Neuronal stem cell (in vitro differentiated cells): ENCODE data around the gene COL12A1.
"Not testable (repeated sequence)": the region's sequence is repeated elsewhere in the genome, so short reads cannot be mapped to it uniquely, and the experiment has no call there.

Experiments used
- DNase-seq: peaks from one replicate; pipeline ENCODE4 v3.0.0-alpha.2; 2013; ENCODE audit warnings: low spot score
- H2AFZ ChIP-seq: one replicate; pipeline ENCODE4 v1.6.1; 2013; ENCODE audit warnings: mild to moderate bottlenecking, low read length, inconsistent platforms
- H2AK5ac ChIP-seq: 2 replicates; pipeline ENCODE4 v1.6.1; 2013; ENCODE audit warnings: low read depth, mild to moderate bottlenecking, inconsistent platforms, low read length, moderate library complexity, mixed read lengths
- H2BK120ac ChIP-seq: 2 replicates; pipeline ENCODE4 v1.6.1; 2013; ENCODE audit warnings: low read depth, mild to moderate bottlenecking, inconsistent platforms, low read length, moderate library complexity, mixed read lengths
- H2BK12ac ChIP-seq: one replicate; pipeline ENCODE4 v1.6.1; 2013; ENCODE audit warnings: low read length, inconsistent platforms
- H2BK15ac ChIP-seq: 2 replicates; pipeline ENCODE4 v1.6.1; 2013; ENCODE audit warnings: mild to moderate bottlenecking, low read length, inconsistent platforms, mixed read lengths
- H2BK5ac ChIP-seq: one replicate; pipeline ENCODE4 v1.6.1; 2013; ENCODE audit warnings: inconsistent platforms, mild to moderate bottlenecking, low read length, moderate library complexity
- H3K14ac ChIP-seq: one replicate; pipeline ENCODE4 v1.6.1; 2013; ENCODE audit warnings: low read length, inconsistent platforms
- H3K18ac ChIP-seq: 2 replicates; pipeline ENCODE4 v1.6.1; 2013; ENCODE audit warnings: low read length, inconsistent platforms
- H3K23ac ChIP-seq: 2 replicates; pipeline ENCODE4 v1.6.1; 2013; ENCODE audit warnings: low read depth, mild to moderate bottlenecking, mixed read lengths, low read length, inconsistent platforms; ENCODE audit not compliant: poor library complexity
- H3K27ac ChIP-seq: replicated peaks from 3 replicates; pipeline ENCODE4 v1.5.1; 2013; ENCODE audit warnings: low read length, inconsistent platforms
- H3K27me3 ChIP-seq, 3 experiments: 2 replicates each; pipeline ENCODE4 v1.6.1; 2013; ENCODE audit warnings: low read length in 3 of 3, mild to moderate bottlenecking in 2 of 3, inconsistent platforms in 1 of 3, low read depth in 1 of 3, mixed read lengths in 1 of 3, moderate library complexity in 1 of 3; ENCODE audit not compliant: control insufficient read depth in 3 of 3, insufficient read depth in 3 of 3
- H3K36me3 ChIP-seq, 2 donors: replicated peaks in 1 of 2; 2 replicates each; pipeline ENCODE4 v1.6.1; 2013; ENCODE audit warnings: low read length in 2 of 2; ENCODE audit not compliant: control insufficient read depth in 2 of 2, insufficient read depth in 2 of 2
- H3K4ac ChIP-seq: 2 replicates; pipeline ENCODE4 v1.6.1; 2013; ENCODE audit warnings: inconsistent platforms, mild to moderate bottlenecking, low read length, moderate library complexity
- H3K4me1 ChIP-seq, 2 donors: 1 replicate in 1 of 2; 2 replicates in 1 of 2; pipeline ENCODE4 v1.6.1; 2013; ENCODE audit warnings: low read length in 2 of 2, low read depth in 1 of 2; ENCODE audit not compliant: control insufficient read depth in 2 of 2, insufficient read depth in 1 of 2
- H3K4me2 ChIP-seq: one replicate; pipeline ENCODE4 v1.6.1; 2013; ENCODE audit warnings: mild to moderate bottlenecking, low read length, inconsistent platforms; ENCODE audit not compliant: insufficient read depth, poor library complexity, severe bottlenecking
- H3K4me3 ChIP-seq, 2 donors: 2 replicates each; pipeline ENCODE4 v1.5.1; 2013; ENCODE audit warnings: low read length in 2 of 2, mild to moderate bottlenecking in 2 of 2, inconsistent platforms in 1 of 2, moderate library complexity in 1 of 2
- H3K79me1 ChIP-seq: one replicate; pipeline ENCODE4 v1.6.1; 2013; ENCODE audit warnings: low read depth, mild to moderate bottlenecking, inconsistent platforms, low read length, moderate library complexity
- H3K9ac ChIP-seq: one replicate; pipeline ENCODE4 v1.6.1; 2013; ENCODE audit warnings: mild to moderate bottlenecking, low read depth, low read length, inconsistent platforms; ENCODE audit not compliant: poor library complexity
- H3K9me3 ChIP-seq, 2 donors: replicated peaks in 1 of 2; 2 replicates each; pipeline versions ENCODE3 to v1.6.1; 2013; ENCODE audit warnings: low read length in 2 of 2, mild to moderate bottlenecking in 2 of 2, inconsistent platforms in 1 of 2, low read depth in 1 of 2, mixed read lengths in 1 of 2, moderate library complexity in 1 of 2; ENCODE audit not compliant: control insufficient read depth in 2 of 2, insufficient read depth in 1 of 2
- H4K8ac ChIP-seq: one replicate; pipeline ENCODE4 v1.6.1; 2013; ENCODE audit warnings: low read depth, mild to moderate bottlenecking, inconsistent platforms, low read length, moderate library complexity
- H4K91ac ChIP-seq: one replicate; pipeline ENCODE4 v1.6.1; 2013; ENCODE audit warnings: low read length, low read depth, mild to moderate bottlenecking, inconsistent platforms; ENCODE audit not compliant: poor library complexity
- WGBS, 2 donors: extraction: QIAGEN DNeasy Blood & Tissue Kit; methylation state at CpG; one replicate each; pipeline ENCODE4 v1.1.7; 2013; ENCODE audit warnings: missing lambda C conversion rate in 2 of 2, mixed read lengths in 1 of 2; ENCODE audit not compliant: insufficient read length in 2 of 2, insufficient replicate concordance in 1 of 2; ENCODE audit errors: extremely low coverage in 2 of 2; 5-methylcytosine and 5-hydroxymethylcytosine counted together

The COL12A1 gene

GRCh38 chr6:75188221-75188925 lies 17.5 kb downstream of the COL12A1 start:
- no peak overlapping the region for H3K27ac ChIP-seq
- H2BK15ac ChIP-seq, result no peak overlapping the region
- H2AFZ ChIP-seq, result no peak overlapping the region
- no peak overlapping the region for H2BK5ac ChIP-seq
- no peak overlapping the region for H3K14ac ChIP-seq
- no CpG with 5 or more reads among the region's 3 CpGs for WGBS, 2 donors
- no peak for DNase-seq
- H3K4me2 ChIP-seq, result no peak overlapping the region
- H3K9me3 ChIP-seq, result no peaks in the 10 kb centered on the region
- H3K23ac ChIP-seq, result no peak overlapping the region
- no peak overlapping the region for H2BK120ac ChIP-seq
- H2AK5ac ChIP-seq, result no peak overlapping the region
- no peak overlapping the region for H3K18ac ChIP-seq
- H3K9ac ChIP-seq, result no peak overlapping the region
- no peaks in the 10 kb centered on the region for H3K36me3 ChIP-seq
- no peak overlapping the region for H2BK12ac ChIP-seq
- H4K8ac ChIP-seq, result no peak overlapping the region
- H3K4me3 ChIP-seq, result no peak overlapping the region
- no peaks in the 10 kb centered on the region for H3K4me1 ChIP-seq
- no peaks in the 10 kb centered on the region for H3K79me1 ChIP-seq
- no peaks in the 10 kb centered on the region for H3K27me3 ChIP-seq
- no peak overlapping the region for H4K91ac ChIP-seq
- H3K4ac ChIP-seq, result no peak overlapping the region

GRCh38 chr6:75186581-75186980 lies 19.3 kb downstream of the COL12A1 start:
- not testable (repeated sequence) for H2BK15ac ChIP-seq, H3K27ac ChIP-seq, H3K9me3 ChIP-seq, H3K4me3 ChIP-seq, H4K8ac ChIP-seq, H2BK12ac ChIP-seq, H3K79me1 ChIP-seq, H3K23ac ChIP-seq, H2BK5ac ChIP-seq, H3K27me3 ChIP-seq, H3K36me3 ChIP-seq, H3K9ac ChIP-seq, DNase-seq, H2BK120ac ChIP-seq, H3K4me1 ChIP-seq, H3K14ac ChIP-seq, H3K4ac ChIP-seq, H2AK5ac ChIP-seq, H2AFZ ChIP-seq, H3K18ac ChIP-seq, H3K4me2 ChIP-seq, H4K91ac ChIP-seq
- WGBS, 2 donors, result no CpG with 5 or more reads among the region's 2 CpGs

- H2AFZ ChIP-seq, result no peak overlapping the region
- no peaks in the 10 kb centered on the region for H3K27me3 ChIP-seq
- no peak overlapping the region for H3K14ac ChIP-seq
- H2BK120ac ChIP-seq, result no peak overlapping the region
- H3K23ac ChIP-seq, result no peak overlapping the region
- no peak overlapping the region for H3K4me2 ChIP-seq
- no peaks in the 10 kb centered on the region for H3K36me3 ChIP-seq
- no peaks in the 10 kb centered on the region for H3K79me1 ChIP-seq
- no peak overlapping the region for H2AK5ac ChIP-seq
- no peak overlapping the region for H3K4me3 ChIP-seq
- no peak overlapping the region for H3K9ac ChIP-seq
- WGBS, 2 donors, result no CpG with 5 or more reads among the region's 5 CpGs
- H3K9me3 ChIP-seq, result peaks cover 0 to 1% of the 10 kb centered on the region in 2 donors
- H2BK5ac ChIP-seq, result no peak overlapping the region
- H2BK15ac ChIP-seq, result no peak overlapping the region
- DNase-seq, result no peak
- H3K4me1 ChIP-seq, result no peaks in the 10 kb centered on the region
- H2BK12ac ChIP-seq, result no peak overlapping the region
- H4K8ac ChIP-seq, result no peak overlapping the region
- no peak overlapping the region for H3K18ac ChIP-seq
- H3K4ac ChIP-seq, result no peak overlapping the region
- no peak overlapping the region for H4K91ac ChIP-seq
- no peak overlapping the region for H3K27ac ChIP-seq
These were observed 22.7 kb downstream of the COL12A1 start for GRCh38 chr6:75183099-75183541.

GRCh38 chr6:75180864-75181263 lies 25.0 kb downstream of the COL12A1 start:
- Histone ChIP-seq H2BK12ac (no peak overlapping the region), H3K79me1 (no peaks in the 10 kb centered on the region)

More at GRCh38 chr6:75180864-75181263, 25.0 kb downstream of the COL12A1 start:
- Histone ChIP-seq H2BK5ac (no peak overlapping the region), H3K27ac (no peak overlapping the region), H3K4me3 (no peak overlapping the region), H3K27me3 (no peaks in the 10 kb centered on the region), H3K36me3 (no peaks in the 10 kb centered on the region), H3K23ac (no peak overlapping the region), H3K9me3 (peaks cover 0 to 1% of the 10 kb centered on the region in 2 donors), H2AFZ (no peak overlapping the region), H2BK120ac (no peak overlapping the region), H3K18ac (no peak overlapping the region), H2BK15ac (no peak overlapping the region), H3K9ac (no peak overlapping the region), H3K14ac (no peak overlapping the region), H4K91ac (no peak overlapping the region), H3K4me1 (peaks cover 0 to 2% of the 10 kb centered on the region in 2 donors), H3K4ac (no peak overlapping the region), H2AK5ac (no peak overlapping the region), H4K8ac (no peak overlapping the region), H3K4me2 (no peak overlapping the region)
- DNase-seq, result no peak
- no CpG with 5 or more reads among the region's 5 CpGs for WGBS, 2 donors
